K562 (cell line): ENCODE measurements around the gene SERPIND1.

ENCODE experiments used
- HNRNPLL ChIP-seq: fragments of 200-400 bp; formaldehyde crosslinking; IDR thresholded peaks from 2 replicates; pipeline ENCODE4 v1.6.1; 2017; ENCODE audit warnings: low read length, low read depth, mild to moderate bottlenecking; ENCODE audit not compliant: poor library complexity, severe bottlenecking
- MYBL2 ChIP-seq, 2 experiments: fragments of 450-650 bp in 1 of 2; sonication (generic) in 1 of 2; formaldehyde crosslinking in 1 of 2; IDR thresholded peaks; 2 replicates each; pipeline versions ENCODE4 v1.6.1 to v1.8.1; 2017 to 2022; ENCODE audit warnings: borderline replicate concordance in 1 of 2, inconsistent platforms in 1 of 2, low read depth in 1 of 2, mild to moderate bottlenecking in 1 of 2, missing genetic modification reagents in 1 of 2, moderate library complexity in 1 of 2
- POLR2AphosphoS5 ChIP-seq: IDR thresholded peaks from 2 replicates; pipeline ENCODE4 v1.6.1; 2011; ENCODE audit warnings: mild to moderate bottlenecking, low read depth, low read length, moderate library complexity; ENCODE audit not compliant: control insufficient read depth, insufficient read depth
- RAD21 ChIP-seq, 2 experiments: fragments of 250-450 bp in 1 of 2; fragments of 450-650 bp in 1 of 2; sonication (Bioruptor Pico) in 1 of 2; formaldehyde crosslinking in 1 of 2; IDR thresholded peaks in 1 of 2; conservative IDR thresholded peaks in 1 of 2; 2 replicates each; pipeline versions ENCODE4 v1.4.0 to v1.8.0; 2020 to 2022; ENCODE audit warnings: mild to moderate bottlenecking in 2 of 2, moderate library complexity in 1 of 2
- TF ChIP-seq, protein P1 (sequence below), 3 experiments: IDR thresholded peaks in 2 of 3; conservative IDR thresholded peaks in 1 of 3; 2 replicates each; pipeline ENCODE4 v1.5.1; 2011 to 2012; ENCODE audit warnings: low read length in 3 of 3, mild to moderate bottlenecking in 3 of 3, control low read depth in 2 of 3, improper control_type of control experiment in 1 of 3, inconsistent platforms in 1 of 3, low read depth in 1 of 3, mixed read lengths in 1 of 3, moderate library complexity in 1 of 3; ENCODE audit not compliant: insufficient read depth in 2 of 3

DNA sequence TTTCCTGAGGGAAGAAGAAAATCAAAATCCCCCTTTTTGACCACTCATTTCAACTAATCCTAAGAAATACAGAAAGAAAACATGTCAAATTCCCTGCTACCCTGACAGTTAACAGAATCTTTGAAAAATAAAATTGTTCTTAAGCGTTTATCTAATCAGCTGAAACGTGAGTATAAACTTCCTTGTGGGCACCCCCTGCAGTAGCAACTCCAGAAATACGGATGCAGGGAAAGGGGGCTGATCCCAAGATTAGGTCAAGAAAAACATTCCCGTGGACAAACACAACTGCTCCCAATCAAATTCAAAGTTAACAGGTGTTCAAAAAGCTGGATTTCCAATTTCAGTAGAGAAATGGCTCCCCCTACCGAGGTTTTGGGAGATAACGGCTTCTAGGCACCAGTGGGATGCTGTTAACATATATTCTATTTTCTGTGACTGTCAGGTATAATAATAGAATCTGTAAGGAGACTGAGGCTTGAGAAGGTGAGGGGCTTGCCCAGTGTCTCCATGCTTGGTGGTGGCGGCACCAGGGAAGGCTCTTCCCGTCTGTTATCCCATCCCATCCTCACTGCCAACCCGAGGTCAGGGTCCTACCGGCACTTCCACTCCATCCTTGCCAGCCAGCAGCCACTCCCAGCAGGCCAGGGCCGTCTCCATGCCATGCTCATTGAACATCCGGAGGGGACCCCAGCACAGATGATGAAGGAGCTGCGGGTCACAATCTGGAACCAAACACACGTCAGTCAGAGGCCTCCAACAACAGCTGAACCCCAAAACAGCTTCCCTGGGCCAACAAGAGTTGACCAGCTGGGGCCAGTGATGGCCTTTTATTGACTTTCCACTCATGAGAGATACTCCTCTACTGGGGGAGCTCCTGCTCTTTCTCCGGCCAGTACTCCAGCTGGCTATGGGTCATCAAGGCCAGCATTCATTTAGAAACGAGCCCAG is 32.0 kb upstream of the SERPIND1 start:
- no peak for TF ChIP-seq HNRNPLL
- TF ChIP-seq, protein P1, sequence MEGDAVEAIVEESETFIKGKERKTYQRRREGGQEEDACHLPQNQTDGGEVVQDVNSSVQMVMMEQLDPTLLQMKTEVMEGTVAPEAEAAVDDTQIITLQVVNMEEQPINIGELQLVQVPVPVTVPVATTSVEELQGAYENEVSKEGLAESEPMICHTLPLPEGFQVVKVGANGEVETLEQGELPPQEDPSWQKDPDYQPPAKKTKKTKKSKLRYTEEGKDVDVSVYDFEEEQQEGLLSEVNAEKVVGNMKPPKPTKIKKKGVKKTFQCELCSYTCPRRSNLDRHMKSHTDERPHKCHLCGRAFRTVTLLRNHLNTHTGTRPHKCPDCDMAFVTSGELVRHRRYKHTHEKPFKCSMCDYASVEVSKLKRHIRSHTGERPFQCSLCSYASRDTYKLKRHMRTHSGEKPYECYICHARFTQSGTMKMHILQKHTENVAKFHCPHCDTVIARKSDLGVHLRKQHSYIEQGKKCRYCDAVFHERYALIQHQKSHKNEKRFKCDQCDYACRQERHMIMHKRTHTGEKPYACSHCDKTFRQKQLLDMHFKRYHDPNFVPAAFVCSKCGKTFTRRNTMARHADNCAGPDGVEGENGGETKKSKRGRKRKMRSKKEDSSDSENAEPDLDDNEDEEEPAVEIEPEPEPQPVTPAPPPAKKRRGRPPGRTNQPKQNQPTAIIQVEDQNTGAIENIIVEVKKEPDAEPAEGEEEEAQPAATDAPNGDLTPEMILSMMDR (IDR thresholded peaks at IDR 0.05 in 2 of 3, conservative IDR thresholded peaks at IDR 0.05 in 1 of 3; ENCODE audit: insufficient read depth in 2 of 3, low read depth in 1 of 3, low read length in 3 of 3) = peak; percentile 94 to 100 (median 99)
- peak; percentile 54 to 86 for TF ChIP-seq RAD21 (CRISPR knock-in tag; conservative IDR thresholded peaks at IDR 0.05 in 1 of 2, IDR thresholded peaks at IDR 0.05 in 1 of 2)
- TF ChIP-seq MYBL2 (IDR thresholded peaks at IDR 0.05; ENCODE audit: low read depth) = peak; percentile 71
- no peak for TF ChIP-seq MYBL2 (CRISPR knock-in tag; IDR thresholded peaks at IDR 0.05; ENCODE audit: borderline replicate concordance)
- no peak for TF ChIP-seq POLR2AphosphoS5
